SU-DHL-6 (cell line): ENCODE results near the gene DOCK1.

Experiments
- EZH2phosphoT487 ChIP-seq: fragments of 200-600 bp; sonication (generic), shearing (Covaris generic); conservative IDR thresholded peaks from 2 replicates; pipeline ENCODE4 v1.6.1; 2018; ENCODE audit warnings: mild to moderate bottlenecking, antibody characterized with exemption, low read length, moderate library complexity, mixed read lengths
- TF ChIP-seq, protein P1 (sequence below): fragments of 200-600 bp; sonication (generic); IDR thresholded peaks from one replicate; pipeline ENCODE4 v1.5.1; 2017; ENCODE audit warnings: antibody characterized with exemption, mild to moderate bottlenecking, low read length, moderate library complexity; ENCODE audit not compliant: insufficient read depth, poor library complexity, severe bottlenecking

DNA sequence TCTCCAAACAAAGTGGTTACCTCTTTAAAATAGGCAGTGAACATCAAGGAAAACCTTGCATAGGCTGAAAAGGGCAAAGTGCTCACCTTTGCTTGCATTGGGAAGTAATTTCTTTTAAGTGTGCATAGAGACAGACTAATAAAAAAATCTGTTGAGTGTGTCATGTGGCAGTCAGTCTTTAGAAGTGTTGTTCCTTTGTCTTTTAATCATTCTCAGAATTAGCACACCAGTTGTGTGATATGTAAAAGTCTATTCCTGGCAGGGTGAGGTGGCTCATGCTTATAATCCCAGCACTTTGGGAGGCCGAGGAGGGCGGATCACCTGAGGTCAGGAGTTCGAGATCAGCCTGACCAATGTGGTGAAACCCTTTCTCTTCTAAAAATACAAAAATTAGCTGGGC lies 174.2 kb downstream of the DOCK1 start:
- TF ChIP-seq, protein P1, sequence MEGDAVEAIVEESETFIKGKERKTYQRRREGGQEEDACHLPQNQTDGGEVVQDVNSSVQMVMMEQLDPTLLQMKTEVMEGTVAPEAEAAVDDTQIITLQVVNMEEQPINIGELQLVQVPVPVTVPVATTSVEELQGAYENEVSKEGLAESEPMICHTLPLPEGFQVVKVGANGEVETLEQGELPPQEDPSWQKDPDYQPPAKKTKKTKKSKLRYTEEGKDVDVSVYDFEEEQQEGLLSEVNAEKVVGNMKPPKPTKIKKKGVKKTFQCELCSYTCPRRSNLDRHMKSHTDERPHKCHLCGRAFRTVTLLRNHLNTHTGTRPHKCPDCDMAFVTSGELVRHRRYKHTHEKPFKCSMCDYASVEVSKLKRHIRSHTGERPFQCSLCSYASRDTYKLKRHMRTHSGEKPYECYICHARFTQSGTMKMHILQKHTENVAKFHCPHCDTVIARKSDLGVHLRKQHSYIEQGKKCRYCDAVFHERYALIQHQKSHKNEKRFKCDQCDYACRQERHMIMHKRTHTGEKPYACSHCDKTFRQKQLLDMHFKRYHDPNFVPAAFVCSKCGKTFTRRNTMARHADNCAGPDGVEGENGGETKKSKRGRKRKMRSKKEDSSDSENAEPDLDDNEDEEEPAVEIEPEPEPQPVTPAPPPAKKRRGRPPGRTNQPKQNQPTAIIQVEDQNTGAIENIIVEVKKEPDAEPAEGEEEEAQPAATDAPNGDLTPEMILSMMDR: no peak
- TF ChIP-seq EZH2phosphoT487: no peak
